Neural progenitor cell (in vitro differentiated cells): ENCODE measurements around the gene MRPS16. TPM values are rescaled to one million over a fixed set of nuclear protein-coding genes. Genes with fewer than 3 reads are reported as not detected.

Source experiments
- DNase-seq: peaks from one replicate; pipeline ENCODE4 v3.0.0-alpha.2; 2016; ENCODE audit warnings: low spot score
- H2AFZ ChIP-seq: fragments of 200-600 bp; sonication (generic); replicated peaks from 2 replicates; pipeline ENCODE4 v1.6.1; 2016; ENCODE audit warnings: antibody characterized with exemption
- H3F3A ChIP-seq: fragments of 200-600 bp; sonication (generic); 2 replicates; pipeline ENCODE4 v1.6.1; 2016; ENCODE audit warnings: antibody characterized with exemption, low read depth
- H3K27ac ChIP-seq: fragments of 200-600 bp; sonication (generic); 2 replicates; pipeline ENCODE4 v1.5.1; 2016; ENCODE audit warnings: mild to moderate bottlenecking
- H3K27me3 ChIP-seq: fragments of 200-600 bp; sonication (generic); 2 replicates; pipeline ENCODE4 v1.6.1; 2016; ENCODE audit warnings: mild to moderate bottlenecking, moderate library complexity
- H3K36me3 ChIP-seq: fragments of 200-600 bp; sonication (generic); 2 replicates; pipeline ENCODE4 v1.5.1; 2016
- H3K4me1 ChIP-seq: fragments of 200-600 bp; sonication (generic); 2 replicates; pipeline ENCODE4 v1.6.1; 2016; ENCODE audit warnings: mixed run types
- H3K4me2 ChIP-seq: fragments of 200-600 bp; sonication (generic); 2 replicates; pipeline ENCODE4 v1.6.1; 2016
- H3K4me3 ChIP-seq: fragments of 200-600 bp; sonication (generic); 2 replicates; pipeline ENCODE4 v1.5.1; 2016
- H3K79me2 ChIP-seq: fragments of 200-600 bp; sonication (generic); 2 replicates; pipeline ENCODE4 v1.6.1; 2016; ENCODE audit warnings: low read depth
- H3K9ac ChIP-seq: fragments of 200-600 bp; sonication (generic); 2 replicates; pipeline ENCODE4 v1.6.1; 2016
- H3K9me3 ChIP-seq: fragments of 200-600 bp; sonication (generic); 2 replicates; pipeline ENCODE4 v1.5.1; 2016; ENCODE audit warnings: low read depth
- H4K20me1 ChIP-seq: fragments of 200-600 bp; sonication (generic); 2 replicates; pipeline ENCODE4 v1.6.1; 2016; ENCODE audit warnings: low read depth
- H3K27ac Mint-ChIP-seq: 3 replicates; pipeline ENCODE4 v1.8.0; 2021; ENCODE audit warnings: mixed read lengths
- H3K27me3 Mint-ChIP-seq: 2 replicates; pipeline ENCODE4 v1.8.0; 2022; ENCODE audit warnings: low read depth, mild to moderate bottlenecking, inconsistent platforms, moderate library complexity, mixed read lengths; ENCODE audit not compliant: insufficient read depth
- H3K36me3 Mint-ChIP-seq: 3 replicates; pipeline ENCODE4 v1.8.0; 2021; ENCODE audit warnings: mixed read lengths
- H3K4me1 Mint-ChIP-seq: 3 replicates; pipeline ENCODE4 v1.8.0; 2021; ENCODE audit warnings: mixed read lengths
- H3K4me3 Mint-ChIP-seq: 3 replicates; pipeline ENCODE4 v1.8.0; 2021; ENCODE audit warnings: mild to moderate bottlenecking, moderate library complexity, mixed read lengths
- H3K9me3 Mint-ChIP-seq: 3 replicates; pipeline ENCODE4 v1.8.0; 2020; ENCODE audit warnings: mixed read lengths
- CTCF ChIP-seq: fragments of 200-600 bp; sonication (generic); IDR thresholded peaks from 2 replicates; pipeline ENCODE4 v1.5.1; 2017; ENCODE audit warnings: antibody characterized with exemption, mild to moderate bottlenecking
- EZH2 ChIP-seq: fragments of 200-600 bp; sonication (generic); IDR thresholded peaks from 2 replicates; pipeline ENCODE4 v1.6.1; 2017; ENCODE audit warnings: antibody characterized with exemption, mild to moderate bottlenecking, moderate library complexity
- EZH2phosphoT487 ChIP-seq: fragments of 200-600 bp; sonication (generic); IDR thresholded peaks from 2 replicates; pipeline ENCODE4 v1.6.1; 2017; ENCODE audit warnings: antibody characterized with exemption
- total RNA-seq: library from RNA; depleted of rRNA; stranded (reverse); fragments of >200 nt; gene quantifications from 2 replicates; pipeline ENCODE4 v1.2.3, GENCODE V29; 2015; ENCODE audit warnings: low replicate concordance

Gene MRPS16
- total RNA-seq, 1 donor from 2014 or later: 82.3 TPM

- TF ChIP-seq CTCF (peak; percentile 59), EZH2 (no peak)
- Histone ChIP-seq H3K36me3 (peaks cover 4% of the 10 kb centered on the region), H3K4me3 (no peak overlapping the region), H3K9me3 (no peaks in the 10 kb centered on the region), H3K79me2 (no peaks in the 10 kb centered on the region), H3K9ac (no peak overlapping the region), H3K27ac (no peak overlapping the region), H3K4me2 (no peak overlapping the region), H4K20me1 (peaks cover 3% of the 10 kb centered on the region), H3F3A (no peaks in the 10 kb centered on the region), H3K4me1 (no peaks in the 10 kb centered on the region), H2AFZ (no peak overlapping the region), H3K27me3 (no peaks in the 10 kb centered on the region)
- H3K27ac Mint-ChIP-seq: no peak overlapping the region
- no peaks in the 10 kb centered on the region for H3K9me3 Mint-ChIP-seq
- peaks cover 22% of the 10 kb centered on the region for H3K36me3 Mint-ChIP-seq
- no peaks in the 10 kb centered on the region for H3K4me1 Mint-ChIP-seq
- H3K4me3 Mint-ChIP-seq: no peak overlapping the region
- DNase-seq: peak; percentile 14
- no peaks in the 10 kb centered on the region for H3K27me3 Mint-ChIP-seq
Measured at GRCh38 chr10:73218431-73219191, 33.8 kb downstream of the MRPS16 start.

GRCh38 chr10:73217628-73218027, 34.8 kb downstream of the MRPS16 start:
- H3K4me1 ChIP-seq: no peaks in the 10 kb centered on the region
- peaks cover 23% of the 10 kb centered on the region for H3K36me3 Mint-ChIP-seq
- H3K4me2 ChIP-seq: no peak overlapping the region
- H3K4me3 Mint-ChIP-seq: no peak overlapping the region
- no peaks in the 10 kb centered on the region for H3K79me2 ChIP-seq
- H3K36me3 ChIP-seq: peaks cover 4% of the 10 kb centered on the region
- peaks cover 2% of the 10 kb centered on the region for H3K27me3 Mint-ChIP-seq
- no peak for TF ChIP-seq EZH2phosphoT487
- no peak for TF ChIP-seq CTCF
- no peak for TF ChIP-seq EZH2
- H2AFZ ChIP-seq: no peak overlapping the region
- no peak for DNase-seq
- no peaks in the 10 kb centered on the region for H3K9me3 ChIP-seq
- no peak overlapping the region for H3K4me3 ChIP-seq
- H3K9me3 Mint-ChIP-seq: no peaks in the 10 kb centered on the region
- no peaks in the 10 kb centered on the region for H3F3A ChIP-seq
- H4K20me1 ChIP-seq: peaks cover 3% of the 10 kb centered on the region
- no peak overlapping the region for H3K27ac Mint-ChIP-seq
- H3K9ac ChIP-seq: no peak overlapping the region
- H3K27me3 ChIP-seq: no peaks in the 10 kb centered on the region
- no peaks in the 10 kb centered on the region for H3K4me1 Mint-ChIP-seq
- H3K27ac ChIP-seq: no peak overlapping the region

GRCh38 chr10:73215749-73216148, 36.7 kb downstream of the MRPS16 start:
- peaks cover 23% of the 10 kb centered on the region for H3K36me3 Mint-ChIP-seq
- Histone ChIP-seq H3K4me1 (no peaks in the 10 kb centered on the region), H3K79me2 (no peaks in the 10 kb centered on the region), H3K27me3 (no peaks in the 10 kb centered on the region), H3K27ac (no peak overlapping the region), H3K36me3 (no peaks in the 10 kb centered on the region), H3F3A (no peaks in the 10 kb centered on the region), H2AFZ (no peak overlapping the region), H4K20me1 (no peaks in the 10 kb centered on the region), H3K9ac (peak overlapping the region; percentile 2), H3K4me3 (no peak overlapping the region), H3K4me2 (no peak overlapping the region), H3K9me3 (no peaks in the 10 kb centered on the region)
- no peak overlapping the region for H3K4me3 Mint-ChIP-seq
- TF ChIP-seq EZH2 (no peak), EZH2phosphoT487 (no peak), CTCF (no peak)
- no peak for DNase-seq
- H3K9me3 Mint-ChIP-seq: no peaks in the 10 kb centered on the region
- H3K4me1 Mint-ChIP-seq: no peaks in the 10 kb centered on the region
- peaks cover 2% of the 10 kb centered on the region for H3K27me3 Mint-ChIP-seq
- no peak overlapping the region for H3K27ac Mint-ChIP-seq
